ENCODE measurements around the gene CLCNKA. TPM values are rescaled to one million over a fixed set of nuclear protein-coding genes. Genes with fewer than 3 reads are reported as not detected.

CLCNKA gene
- total and polyA plus RNA-seq, 2 of the 8 experiments (the other 6 are each of a cell fraction or from before 2014, with no cell fraction given), result 0.95 to 2.0 TPM

DNA sequence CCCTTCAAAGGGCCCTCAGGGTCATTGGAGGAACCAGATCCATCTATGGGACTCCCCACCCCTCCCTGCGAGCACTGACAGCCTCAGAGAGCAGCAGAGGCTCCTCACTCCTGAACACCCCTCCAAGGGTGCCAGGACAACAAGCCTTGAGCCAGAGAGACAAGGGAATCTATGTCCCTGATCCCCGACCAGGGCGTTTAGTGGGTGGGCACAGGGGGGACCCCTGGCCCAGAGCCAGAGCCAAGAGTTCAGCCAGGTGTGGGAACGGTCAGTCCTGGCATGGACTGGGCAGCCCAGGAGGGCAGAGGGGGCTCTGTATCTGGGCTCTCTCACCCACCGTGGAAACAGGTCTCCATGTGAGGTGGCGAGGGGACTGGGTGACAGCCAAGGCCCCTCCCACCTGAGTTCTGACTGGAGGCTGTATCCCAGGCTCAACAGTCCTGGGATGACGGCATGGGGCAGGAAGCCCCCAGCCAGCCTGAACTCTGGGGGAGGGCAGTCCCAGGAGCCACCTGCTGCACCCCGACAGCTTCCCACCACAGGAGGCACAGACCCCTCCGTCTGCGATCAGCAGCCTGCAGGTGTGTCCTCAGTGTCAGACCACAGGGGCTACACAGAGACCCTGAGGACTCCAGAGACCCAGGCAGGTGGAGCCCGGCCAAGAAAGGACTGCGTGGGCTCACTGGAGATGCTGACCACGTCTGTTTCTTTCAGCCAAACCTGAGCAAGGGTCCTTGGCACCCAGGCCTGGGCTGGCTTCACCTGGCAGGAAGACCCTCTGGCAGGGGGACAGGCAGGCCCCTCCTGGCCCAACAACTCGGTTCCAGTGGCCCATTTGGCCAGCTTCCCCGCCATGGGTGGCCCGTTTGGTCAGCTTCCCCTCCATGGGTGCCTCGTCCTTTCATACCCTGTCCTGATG is 29.0 kb upstream of the CLCNKA start:
- no peaks in the 10 kb centered on the region for H3K79me1 ChIP-seq (ENCODE audit: low read depth, low read length)
- no peak overlapping the region for H3K14ac ChIP-seq (ENCODE audit: insufficient read length)
- no peak overlapping the region for H2BK12ac ChIP-seq (ENCODE audit: low read depth, low read length)
- H2BK120ac ChIP-seq (replicated peaks; ENCODE audit: low read depth, low read length), result no peak overlapping the region
- H3K79me2 ChIP-seq (ENCODE audit: control insufficient read depth in 1 of 2, insufficient read depth in 2 of 2, low read length in 2 of 2), result no peaks in the 10 kb centered on the region
- H3K4ac ChIP-seq (replicated peaks; ENCODE audit: insufficient read length, low read depth, low read length), result no peak overlapping the region
- no peak overlapping the region for H3K27ac ChIP-seq (ENCODE audit: low read depth, low read length)
- H3K4me1 ChIP-seq (replicated peaks in 1 of 4; ENCODE audit: control insufficient read depth in 3 of 4, insufficient read depth in 4 of 4, low read length in 3 of 4), result no peaks in the 10 kb centered on the region
- H2AFZ ChIP-seq (ENCODE audit: low read length), result no peak overlapping the region
- peaks cover 0 to 5% of the 10 kb centered on the region in 2 experiments for H4K20me1 ChIP-seq (replicated peaks in 1 of 2; ENCODE audit: control insufficient read depth in 1 of 2, insufficient read depth in 2 of 2, low read length in 2 of 2)
- H2BK5ac ChIP-seq (ENCODE audit: low read depth, low read length), result no peak overlapping the region
- H3K4me2 ChIP-seq (ENCODE audit: insufficient read depth in 1 of 2, low read depth in 2 of 2, low read length in 2 of 2), result no peak overlapping the region
- 81% methylated on average over 17 of the region's 17 CpGs; no CpG with 5 or more reads in 1 of the 2 experiments for WGBS, 2 experiments (ENCODE audit: extremely low coverage in 1 of 2, insufficient coverage in 1 of 2, insufficient read length in 1 of 2, insufficient replicate concordance in 2 of 2, low coverage in 1 of 2, low lambda C conversion rate in 2 of 2, missing lambda C conversion rate in 1 of 2)
- no peak overlapping the region for H3K9ac ChIP-seq (replicated peaks in 1 of 4; ENCODE audit: extremely low read depth in 1 of 4, low read depth in 3 of 4, low read length in 3 of 4)
- H3K23ac ChIP-seq (ENCODE audit: insufficient read length), result no peak overlapping the region
- H3K36me3 ChIP-seq (ENCODE audit: control insufficient read depth in 2 of 4, insufficient read depth in 4 of 4, low read length in 3 of 4), result no peaks in the 10 kb centered on the region
- no peak overlapping the region for H3K56ac ChIP-seq (replicated peaks; ENCODE audit: insufficient read length, low read depth, low read length)
- H3K27me3 ChIP-seq (replicated peaks in 1 of 4; ENCODE audit: control insufficient read depth in 3 of 4, extremely low read depth in 1 of 4, insufficient read depth in 3 of 4, low read length in 3 of 4), result no peaks in the 10 kb centered on the region
- H4K8ac ChIP-seq (ENCODE audit: extremely low read depth, insufficient read depth, low read length), result 0 out of 2 replicates have a peak overlapping the region, but pooled peaks have one; percentile 35
- no peak overlapping the region for H2AK5ac ChIP-seq (ENCODE audit: low read depth, low read length)
- no peak overlapping the region for H4K5ac ChIP-seq (ENCODE audit: insufficient read length, low read depth, low read length)
- H3K18ac ChIP-seq (ENCODE audit: extremely low read depth, low read length), result no peak overlapping the region
- H2BK20ac ChIP-seq (ENCODE audit: low read length), result no peak overlapping the region
- no peaks in the 10 kb centered on the region for H3K23me2 ChIP-seq (ENCODE audit: low read depth, low read length)
- ChIA-PET POLR2A (ENCODE audit: partially characterized antibody) (no interaction called here), CTCF (ENCODE audit: partially characterized antibody) (no interaction called here)
- H3K9me3 ChIP-seq (ENCODE audit: insufficient read depth in 2 of 2, low read depth in 1 of 2, low read length in 1 of 2), result no peaks in the 10 kb centered on the region
- no peak for FAIRE-seq
- H3K4me3 ChIP-seq (ENCODE audit: extremely low read depth in 1 of 4, insufficient read depth in 2 of 4, low read depth in 3 of 4, low read length in 4 of 4), result no peak overlapping the region
- no peak overlapping the region for H2BK15ac ChIP-seq (ENCODE audit: low read length)
- no peak for DNase-seq (ENCODE audit: low read depth in 1 of 2, low spot score in 2 of 2)
- no peak overlapping the region for H4K91ac ChIP-seq (replicated peaks; ENCODE audit: insufficient read length, low read length)
- TF ChIP-seq POU5F1 (IDR thresholded peaks at IDR 0.05; ENCODE audit: low read depth, low read length), result no peak
- TF ChIP-seq ZNF274 (IDR thresholded peaks at IDR 0.05; ENCODE audit: borderline replicate concordance, extremely low read depth, low read length), result no peak
- TF ChIP-seq SP2 (IDR thresholded peaks at IDR 0.05; ENCODE audit: low read length), result no peak
- no peak for TF ChIP-seq TAF7 (optimal IDR thresholded peaks at IDR 0.05; ENCODE audit: borderline replicate concordance, low read depth, low read length)
- no peak for TF ChIP-seq KDM1A (IDR thresholded peaks at IDR 0.05; ENCODE audit: borderline replicate concordance, low read length)
- no peak for TF ChIP-seq NANOG (IDR thresholded peaks at IDR 0.05; ENCODE audit: insufficient read depth, low read depth, low read length, poor library complexity, severe bottlenecking)
- no peak for TF ChIP-seq CBX8 (IDR thresholded peaks at IDR 0.05; ENCODE audit: borderline replicate concordance, low read depth, low read length)
- TF ChIP-seq, protein P1, sequence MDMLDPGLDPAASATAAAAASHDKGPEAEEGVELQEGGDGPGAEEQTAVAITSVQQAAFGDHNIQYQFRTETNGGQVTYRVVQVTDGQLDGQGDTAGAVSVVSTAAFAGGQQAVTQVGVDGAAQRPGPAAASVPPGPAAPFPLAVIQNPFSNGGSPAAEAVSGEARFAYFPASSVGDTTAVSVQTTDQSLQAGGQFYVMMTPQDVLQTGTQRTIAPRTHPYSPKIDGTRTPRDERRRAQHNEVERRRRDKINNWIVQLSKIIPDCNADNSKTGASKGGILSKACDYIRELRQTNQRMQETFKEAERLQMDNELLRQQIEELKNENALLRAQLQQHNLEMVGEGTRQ (IDR thresholded peaks at IDR 0.05; ENCODE audit: low read length), result no peak
- no peak for TF ChIP-seq BRCA1 (IDR thresholded peaks at IDR 0.05; ENCODE audit: low read depth, low read length)
- TF ChIP-seq RAD21 (IDR thresholded peaks at IDR 0.05 in 1 of 2, conservative IDR thresholded peaks at IDR 0.05 in 1 of 2; ENCODE audit: low read depth in 2 of 2, low read length in 2 of 2), result no peak
- no peak for TF ChIP-seq RFX5 (IDR thresholded peaks at IDR 0.05; ENCODE audit: borderline replicate concordance, low read depth, low read length)
